GM12878 (cell line): ENCODE results near the gene ANKRD44. TPM values are rescaled to one million over a fixed set of nuclear protein-coding genes. Genes with fewer than 3 reads are reported as not detected.

Experiments used
- ATAC-seq: fragments of 200-7000 bp; cut with Tn5 transposase; 3 replicates; pipeline ENCODE4 v1.9.1; 2020; ENCODE audit warnings: mild to moderate bottlenecking, moderate library complexity
- BruUV-seq: library from RNA; stranded (reverse); fragments of 400-500 nt; replicated peaks from 2 replicates; lab custom pipeline; 2021; lab: Mats Ljungman, UMichigan
- CTCF ChIA-PET: fragments of 300-600 bp; sonication (Branson Sonifier 250); formaldehyde crosslinking; extraction: SDS; loops from one replicate; lab custom pipeline; 2021; ENCODE audit warnings: inconsistent platforms; lab: Yijun Ruan, JAX
- POLR2A ChIA-PET: fragments of 350-600 bp; formaldehyde crosslinking; extraction: SDS; loops from one replicate; lab custom pipeline; 2021; ENCODE audit warnings: inconsistent platforms; lab: Charles Lee
- RAD21 ChIA-PET: fragments of 300-600 bp; sonication (Branson Sonifier 250); formaldehyde crosslinking; loops from one replicate; lab custom pipeline; 2023; ENCODE audit warnings: antibody characterized with exemption; ENCODE audit not compliant: unreplicated experiment; lab: Charles Lee
- SMC1A ChIA-PET: fragments of 300-600 bp; sonication (Branson Sonifier 250); formaldehyde crosslinking; loops from one replicate; lab custom pipeline; 2023; ENCODE audit not compliant: unreplicated experiment, uncharacterized antibody; lab: Charles Lee
- DNase-seq: peaks from one replicate; pipeline ENCODE4 v3.0.0-alpha.2; 2011; ENCODE audit warnings: low read depth, low spot score
- FAIRE-seq: peaks from 3 replicates; lab custom pipeline; 2011; peaks lifted over from hg19 to GRCh38; lab: Jason Lieb, UNC
- H2AFZ ChIP-seq: 2 replicates; pipeline ENCODE4 v1.6.0; 2011; ENCODE audit warnings: low read depth, low read length, control low read depth; ENCODE audit not compliant: control insufficient read depth
- H3K27ac ChIP-seq: 2 replicates; pipeline ENCODE4 v1.5.1; 2011; ENCODE audit warnings: control low read depth; ENCODE audit not compliant: control insufficient read depth, insufficient read depth
- H3K27me3 ChIP-seq, 2 experiments: replicated peaks in 1 of 2; 2 replicates each; pipeline versions ENCODE4 v1.6.0 to v1.6.1; 2011; ENCODE audit warnings: low read length in 1 of 2; ENCODE audit not compliant: control insufficient read depth in 2 of 2, insufficient read depth in 2 of 2
- H3K36me3 ChIP-seq, 2 experiments: 2 replicates each; pipeline ENCODE4 v1.5.1; 2011; ENCODE audit warnings: low read length in 1 of 2; ENCODE audit not compliant: control insufficient read depth in 2 of 2, insufficient read depth in 2 of 2
- H3K4me1 ChIP-seq: 2 replicates; pipeline ENCODE4 v1.6.1; 2011; ENCODE audit warnings: mild to moderate bottlenecking, low read length, moderate library complexity, mixed read lengths; ENCODE audit not compliant: control insufficient read depth, insufficient read depth
- H3K4me2 ChIP-seq: 2 replicates; pipeline ENCODE4 v1.6.0; 2011; ENCODE audit warnings: control low read depth; ENCODE audit not compliant: control insufficient read depth, insufficient read depth
- H3K4me3 ChIP-seq: fragments of 200-600 bp; sonication (generic); 2 replicates; pipeline ENCODE4 v1.5.1; 2016
- H3K79me2 ChIP-seq: 2 replicates; pipeline ENCODE4 v1.6.0; 2011; ENCODE audit warnings: low read length; ENCODE audit not compliant: control insufficient read depth, insufficient read depth
- H3K9ac ChIP-seq: 2 replicates; pipeline ENCODE4 v1.8.0; 2011; ENCODE audit warnings: low read length, control low read depth, mixed read lengths; ENCODE audit not compliant: control insufficient read depth, insufficient read depth
- H3K9me3 ChIP-seq: replicated peaks from 3 replicates; pipeline ENCODE4 v1.5.1; 2011; ENCODE audit warnings: mild to moderate bottlenecking, low read length; ENCODE audit not compliant: control insufficient read depth, insufficient read depth
- H4K20me1 ChIP-seq: 2 replicates; pipeline ENCODE4 v1.6.0; 2011; ENCODE audit not compliant: control insufficient read depth, insufficient read depth
- BRCA1 ChIP-seq: IDR thresholded peaks from 2 replicates; pipeline ENCODE4 v1.6.1; 2011; ENCODE audit warnings: low read depth, low read length, improper control_type of control experiment
- EP300 ChIP-seq, 2 experiments: fragments of 150-350 bp in 1 of 2; IDR thresholded peaks; 2 replicates each; pipeline ENCODE4 v1.6.1; 2011 to 2012; ENCODE audit warnings: low read depth in 2 of 2, low read length in 2 of 2, borderline replicate concordance in 1 of 2, improper control_type of control experiment in 1 of 2, inconsistent platforms in 1 of 2; ENCODE audit not compliant: control insufficient read depth in 1 of 2
- ETV6 ChIP-seq, 2 experiments: fragments of 450-650 bp in 1 of 2; IDR thresholded peaks in 1 of 2; conservative IDR thresholded peaks in 1 of 2; 2 replicates each; pipeline ENCODE4 v1.6.1; 2014; ENCODE audit warnings: antibody characterized with exemption in 1 of 2, borderline replicate concordance in 1 of 2, low read depth in 1 of 2, mild to moderate bottlenecking in 1 of 2, moderate library complexity in 1 of 2
- HSF1 ChIP-seq: fragments of 150-350 bp; IDR thresholded peaks from 2 replicates; pipeline ENCODE4 v1.6.1; 2014; ENCODE audit warnings: mild to moderate bottlenecking, low read depth, low read length
- MAX ChIP-seq: IDR thresholded peaks from 2 replicates; pipeline ENCODE4 v1.6.1; 2012; ENCODE audit warnings: low read depth, low read length, improper control_type of control experiment
- MLLT1 ChIP-seq: fragments of 450-650 bp; IDR thresholded peaks from 2 replicates; pipeline ENCODE4 v1.6.1; 2016; ENCODE audit warnings: mild to moderate bottlenecking
- SKIL ChIP-seq: fragments of 450-650 bp; IDR thresholded peaks from 2 replicates; pipeline ENCODE4 v1.6.1; 2017; ENCODE audit warnings: mild to moderate bottlenecking, low read depth, inconsistent platforms; ENCODE audit not compliant: poor library complexity, severe bottlenecking
- SMAD1 ChIP-seq: fragments of 450-650 bp; IDR thresholded peaks from 2 replicates; pipeline ENCODE4 v1.6.1; 2018; ENCODE audit warnings: mild to moderate bottlenecking, low read depth; ENCODE audit not compliant: partially characterized antibody
- ZNF622 ChIP-seq: fragments of 450-650 bp; IDR thresholded peaks from 2 replicates; pipeline ENCODE4 v1.6.1; 2017; ENCODE audit warnings: mild to moderate bottlenecking, inconsistent platforms
- WGBS: methylation state at CpG from one replicate; pipeline ENCODE4 v1.1.6; 2016; ENCODE audit warnings: low lambda C conversion rate; ENCODE audit not compliant: insufficient replicate concordance, insufficient coverage; ENCODE audit errors: missing lambda C conversion rate; 5-methylcytosine and 5-hydroxymethylcytosine counted together
- in situ Hi-C: fragments of 300-500 bp; cut with MboI; formaldehyde crosslinking; loops from 9 replicates; pipeline ENCODE4 v1.14.3; 2018; ENCODE audit warnings: mixed read lengths
- intact Hi-C: fragments of 100-400 bp; cut with micrococcal nuclease; formaldehyde crosslinking; loops from one replicate; pipeline ENCODE4 v1.14.2; 2022; ENCODE audit not compliant: unreplicated experiment
- polyA plus RNA-seq, 11 experiments: library from polyadenylated mRNA; depleted of rRNA in 4 of 11; unstranded in 6 of 11; stranded (reverse) in 5 of 11; fragments of >200 nt; fragmentation: Nextera tagmentation in 4 of 11; fragmentation: Illumina TruSeq in 1 of 11; extraction: Ambion mirVana in 4 of 11; extraction: Trizol in 1 of 11; gene quantifications; 1 replicate in 1 of 11; 2 replicates in 10 of 11; pipeline versions ENCODE4 v1.2.1 to v1.2.3, GENCODE V29; 2011 to 2016; ENCODE audit warnings: inconsistent platforms in 2 of 11, missing spikeins in 2 of 11, low read depth in 1 of 11
- total RNA-seq, 4 experiments: library from RNA; depleted of rRNA in 3 of 4; stranded (reverse); fragments of >200 nt in 3 of 4; fragmentation: Illumina TruSeq in 1 of 4; extraction: Trizol in 1 of 4; gene quantifications; 2 replicates each; pipeline versions ENCODE4 v1.2.1 to v1.2.3, GENCODE V29; 2013 to 2021

ANKRD44 gene
- total and polyA plus RNA-seq, 10 of the 15 experiments (the other 5 are each of a cell fraction or from before 2014, with no cell fraction given): 19.1 to 99.1 (median 59.6) TPM

GRCh38 chr2:196993617-196994016, 317.0 kb downstream of the ANKRD44 start:
- H3K79me2 ChIP-seq: no peaks in the 10 kb centered on the region
- no peak for ATAC-seq
- ChIA-PET SMC1A (no interaction called here), POLR2A (no interaction called here), CTCF (no interaction called here), RAD21 (no interaction called here)
- H3K9me3 ChIP-seq: no peaks in the 10 kb centered on the region
- no peaks in the 10 kb centered on the region for H3K27me3 ChIP-seq
- no peaks in the 10 kb centered on the region for H4K20me1 ChIP-seq
- in situ Hi-C loops: no loop called here
- intact Hi-C loops: no loop called here
- no peak overlapping the region for H3K9ac ChIP-seq
- no peak overlapping the region for H3K27ac ChIP-seq
- H3K4me2 ChIP-seq: no peak overlapping the region
- H2AFZ ChIP-seq: no peak overlapping the region
- H3K36me3 ChIP-seq: peaks cover 0 to 19% of the 10 kb centered on the region in 2 experiments
- no peak for FAIRE-seq
- TF ChIP-seq EP300 (IDR thresholded peaks at IDR 0.05; ENCODE audit: borderline replicate concordance in 1 of 2, control insufficient read depth in 1 of 2, low read depth in 2 of 2, low read length in 2 of 2) (no peak), MLLT1 (no peak), SMAD1 (no peak), HSF1 (no peak), BRCA1 (no peak), ETV6 (conservative IDR thresholded peaks at IDR 0.05 in 1 of 2, IDR thresholded peaks at IDR 0.05 in 1 of 2; ENCODE audit: borderline replicate concordance in 1 of 2, low read depth in 1 of 2) (no peak), SKIL (no peak), ZNF622 (no peak), MAX (no peak)
- no peak overlapping the region for H3K4me3 ChIP-seq
- 95% methylated on average over 6 of the region's 6 CpGs for WGBS
- no peak for DNase-seq
- no TSS peak for BruUV-seq
- H3K4me1 ChIP-seq: no peaks in the 10 kb centered on the region
